Endothelial cell of umbilical vein (primary cell): Measurements from ENCODE around the gene ACSF3. TPM values are rescaled to one million over a fixed set of nuclear protein-coding genes. Genes with fewer than 3 reads are reported as not detected.

ENCODE experiments used
- BruUV-seq: library from RNA; stranded (reverse); fragments of 400-500 nt; replicated peaks from 2 replicates; lab custom pipeline; 2021; lab: Mats Ljungman, UMichigan
- CTCF ChIA-PET: fragments of 300-600, 350-600 bp; sonication (Branson Sonifier 250); formaldehyde crosslinking; loops from one replicate; lab custom pipeline; 2021; ENCODE audit warnings: antibody characterized with exemption, inconsistent platforms; lab: Charles Lee
- POLR2A ChIA-PET: fragments of 300-600, 350-600 bp; sonication (Branson Sonifier 250); formaldehyde crosslinking; loops from one replicate; lab custom pipeline; 2021; ENCODE audit warnings: antibody characterized with exemption, inconsistent platforms; lab: Charles Lee
- DNase-seq: peaks from one replicate; pipeline ENCODE4 v3.0.0-alpha.2; 2011; ENCODE audit warnings: low read depth, low spot score
- FAIRE-seq: peaks from 2 replicates; lab custom pipeline; 2011; peaks lifted over from hg19 to GRCh38; lab: Jason Lieb, UNC
- H2AFZ ChIP-seq: 2 replicates; pipeline ENCODE4 v1.6.0; 2012; ENCODE audit warnings: low read depth, low read length, control low read depth, inconsistent platforms
- H3K27ac ChIP-seq: 2 replicates; pipeline ENCODE4 v1.5.1; 2011; ENCODE audit warnings: low read depth, mild to moderate bottlenecking, control low read depth, low read length, moderate library complexity; ENCODE audit not compliant: insufficient read depth
- H3K27me3 ChIP-seq, 2 experiments: 2 replicates each; pipeline versions ENCODE4 v1.6.0 to v1.6.1; 2011; ENCODE audit warnings: low read length in 2 of 2, mixed read lengths in 1 of 2; ENCODE audit not compliant: control insufficient read depth in 2 of 2, insufficient read depth in 2 of 2
- H3K36me3 ChIP-seq, 2 experiments: 2 replicates in 1 of 2; 3 replicates in 1 of 2; pipeline ENCODE4 v1.5.1; 2011; ENCODE audit warnings: low read length in 2 of 2, mild to moderate bottlenecking in 1 of 2, moderate library complexity in 1 of 2; ENCODE audit not compliant: control insufficient read depth in 2 of 2, insufficient read depth in 2 of 2; ENCODE audit errors: extremely low read depth in 1 of 2
- H3K4me1 ChIP-seq: 3 replicates; pipeline ENCODE4 v1.5.1; 2011; ENCODE audit warnings: mild to moderate bottlenecking, low read length; ENCODE audit not compliant: control insufficient read depth, insufficient read depth; ENCODE audit errors: extremely low read depth
- H3K4me2 ChIP-seq: 2 replicates; pipeline ENCODE4 v1.6.1; 2011; ENCODE audit warnings: low read length, control low read depth, mixed read lengths; ENCODE audit not compliant: insufficient read depth
- H3K4me3 ChIP-seq, 3 experiments: fragments of 200-600 bp in 1 of 3; sonication (generic), shearing (Covaris generic) in 1 of 3; replicated peaks in 1 of 3; 2 replicates each; pipeline ENCODE4 v1.5.1; 2011 to 2016; ENCODE audit warnings: control low read depth in 3 of 3, low read length in 3 of 3, mild to moderate bottlenecking in 2 of 3, inconsistent platforms in 1 of 3, low read depth in 1 of 3, moderate library complexity in 1 of 3; ENCODE audit not compliant: insufficient read depth in 1 of 3
- H3K79me2 ChIP-seq: 2 replicates; pipeline ENCODE4 v1.6.0; 2012; ENCODE audit warnings: low read length, inconsistent platforms; ENCODE audit not compliant: control insufficient read depth, insufficient read depth
- H3K9ac ChIP-seq: replicated peaks from 2 replicates; pipeline ENCODE3; 2011; ENCODE audit warnings: low read length, control low read depth; ENCODE audit not compliant: insufficient read depth; ENCODE audit errors: extremely low read depth
- H3K9me1 ChIP-seq: replicated peaks from 3 replicates; pipeline ENCODE4 v1.6.0; 2011; ENCODE audit warnings: mild to moderate bottlenecking, low read length; ENCODE audit not compliant: control insufficient read depth, insufficient read depth; ENCODE audit errors: extremely low read depth
- H3K9me3 ChIP-seq: replicated peaks from 2 replicates; pipeline ENCODE4 v1.5.1; 2012; ENCODE audit warnings: low read length, inconsistent platforms; ENCODE audit not compliant: control insufficient read depth, insufficient read depth
- H4K20me1 ChIP-seq: replicated peaks from 2 replicates; pipeline ENCODE3; 2011; ENCODE audit warnings: mild to moderate bottlenecking, low read length; ENCODE audit not compliant: control insufficient read depth, insufficient read depth; ENCODE audit errors: extremely low read depth
- CTCF ChIP-seq, 2 donors: IDR thresholded peaks; 1 replicate in 1 of 2; 2 replicates in 1 of 2; pipeline ENCODE4 v1.5.1; 2011; ENCODE audit warnings: low read length in 2 of 2, mild to moderate bottlenecking in 2 of 2, moderate library complexity in 2 of 2, control low read depth in 1 of 2, inconsistent platforms in 1 of 2, low read depth in 1 of 2; ENCODE audit not compliant: insufficient read depth in 1 of 2; ENCODE audit errors: extremely low read depth in 1 of 2
- EZH2 ChIP-seq: IDR thresholded peaks from 2 replicates; pipeline ENCODE4 v1.6.1; 2012; ENCODE audit warnings: borderline replicate concordance, low read depth, mild to moderate bottlenecking, moderate library complexity, low read length, inconsistent platforms; ENCODE audit not compliant: severe bottlenecking
- FOS ChIP-seq: IDR thresholded peaks from 2 replicates; pipeline ENCODE4 v1.6.1; 2011; ENCODE audit warnings: mild to moderate bottlenecking, low read length, moderate library complexity, borderline replicate concordance; ENCODE audit not compliant: insufficient read depth
- GATA2 ChIP-seq: IDR thresholded peaks from 2 replicates; pipeline ENCODE4 v1.7.0; 2011; ENCODE audit warnings: low read depth, mild to moderate bottlenecking, moderate library complexity, mixed read lengths, low read length; ENCODE audit not compliant: insufficient read length, insufficient read depth
- JUN ChIP-seq: IDR thresholded peaks from 2 replicates; pipeline ENCODE4 v1.6.1; 2011; ENCODE audit warnings: borderline replicate concordance, low read depth; ENCODE audit not compliant: insufficient read length, insufficient read depth
- MAX ChIP-seq: IDR thresholded peaks from 2 replicates; pipeline ENCODE4 v1.6.1; 2011; ENCODE audit not compliant: insufficient read depth, insufficient read length
- MYC ChIP-seq: IDR thresholded peaks from one replicate; pipeline ENCODE4 v1.6.1; 2011; ENCODE audit warnings: mild to moderate bottlenecking, low read depth, low read length
- POLR2A ChIP-seq: IDR thresholded peaks from 2 replicates; pipeline ENCODE4 v1.6.1; 2012; ENCODE audit warnings: low read depth, mild to moderate bottlenecking, control low read depth, low read length
- POLR2AphosphoS5 ChIP-seq: IDR thresholded peaks from 2 replicates; pipeline ENCODE4 v1.6.1; 2012; ENCODE audit warnings: low read depth, mild to moderate bottlenecking, control low read depth, low read length, moderate library complexity; ENCODE audit not compliant: insufficient read depth
- dilution Hi-C: fragments of 300-500 bp; cut with MboI; formaldehyde crosslinking; loops from one replicate; pipeline ENCODE4 v1.15.0; 2019; ENCODE audit warnings: low sequenced_read_pairs; ENCODE audit not compliant: extremely low pct_ligation_motif_present
- intact Hi-C: fragments of 100-400 bp; cut with micrococcal nuclease; formaldehyde crosslinking; loops from one replicate; pipeline ENCODE4 v1.10.0; 2022
- polyA plus RNA-seq, 4 experiments: library from polyadenylated mRNA; depleted of rRNA in 3 of 4; stranded (reverse) in 3 of 4; unstranded in 1 of 4; fragments of >200 nt; gene quantifications; 2 replicates each; pipeline versions ENCODE4 v1.2.1 to v1.2.3, GENCODE V29; 2011 to 2012; ENCODE audit warnings: missing spikeins in 1 of 4
- total RNA-seq: library from RNA; stranded (reverse); gene quantifications from 2 replicates; pipeline ENCODE4 v1.2.3, GENCODE V29; 2021

ACSF3 gene
- total and polyA plus RNA-seq, 2 donors (not counting 3 experiments of a cell fraction or from before 2014, with no cell fraction given), result 18.6 to 33.2 TPM

GRCh38 chr16:89060207-89060794 is 33.4 kb upstream of the ACSF3 start:
- no peak for FAIRE-seq
- no peaks in the 10 kb centered on the region for H3K27me3 ChIP-seq
- no peaks in the 10 kb centered on the region for H3K4me1 ChIP-seq
- H3K9me3 ChIP-seq, result no peaks in the 10 kb centered on the region
- no peak overlapping the region for H2AFZ ChIP-seq
- H3K79me2 ChIP-seq, result no peaks in the 10 kb centered on the region
- no peaks in the 10 kb centered on the region for H3K9me1 ChIP-seq
- CTCF ChIA-PET, result interaction anchor here (1.0 kb wide), 1 partner anchor 67 kb away, joined by 3 read pairs; no protein-coding TSS in a partner anchor
- dilution Hi-C loops, result no loop called here
- no peaks in the 10 kb centered on the region for H4K20me1 ChIP-seq
- no peaks in the 10 kb centered on the region for H3K36me3 ChIP-seq
- POLR2A ChIA-PET, result interaction anchor here (0.8 kb wide), 1 partner anchor 24 kb away, joined by 6 read pairs; no protein-coding TSS in a partner anchor
- H3K9ac ChIP-seq, result no peak overlapping the region
- TF ChIP-seq GATA2, result no peak
- no peak for TF ChIP-seq JUN
- TF ChIP-seq CTCF (IDR thresholded peaks at IDR 0.05; ENCODE audit: extremely low read depth in 1 of 2, insufficient read depth in 1 of 2, low read depth in 1 of 2, low read length in 2 of 2), result no peak
- TF ChIP-seq MAX, result no peak
- no peak for TF ChIP-seq FOS
- no peak for TF ChIP-seq MYC
- TF ChIP-seq POLR2AphosphoS5, result no peak
- no peak for TF ChIP-seq EZH2
- no peak for TF ChIP-seq POLR2A
- intact Hi-C loops, result no loop called here
- DNase-seq, result no peak
- H3K27ac ChIP-seq, result no peak overlapping the region
- BruUV-seq, result no TSS peak
- H3K4me2 ChIP-seq, result no peak overlapping the region
- H3K4me3 ChIP-seq, result no peak overlapping the region
